HG03097 (cell line): ENCODE data around the gene GADL1.

Source experiments
- ATAC-seq: cut with Tn5 transposase; IDR thresholded peaks from one replicate; pipeline ENCODE4 v1.9.1; 2021; ENCODE audit not compliant: unreplicated experiment, low FRiP score

Gene GADL1

DNA sequence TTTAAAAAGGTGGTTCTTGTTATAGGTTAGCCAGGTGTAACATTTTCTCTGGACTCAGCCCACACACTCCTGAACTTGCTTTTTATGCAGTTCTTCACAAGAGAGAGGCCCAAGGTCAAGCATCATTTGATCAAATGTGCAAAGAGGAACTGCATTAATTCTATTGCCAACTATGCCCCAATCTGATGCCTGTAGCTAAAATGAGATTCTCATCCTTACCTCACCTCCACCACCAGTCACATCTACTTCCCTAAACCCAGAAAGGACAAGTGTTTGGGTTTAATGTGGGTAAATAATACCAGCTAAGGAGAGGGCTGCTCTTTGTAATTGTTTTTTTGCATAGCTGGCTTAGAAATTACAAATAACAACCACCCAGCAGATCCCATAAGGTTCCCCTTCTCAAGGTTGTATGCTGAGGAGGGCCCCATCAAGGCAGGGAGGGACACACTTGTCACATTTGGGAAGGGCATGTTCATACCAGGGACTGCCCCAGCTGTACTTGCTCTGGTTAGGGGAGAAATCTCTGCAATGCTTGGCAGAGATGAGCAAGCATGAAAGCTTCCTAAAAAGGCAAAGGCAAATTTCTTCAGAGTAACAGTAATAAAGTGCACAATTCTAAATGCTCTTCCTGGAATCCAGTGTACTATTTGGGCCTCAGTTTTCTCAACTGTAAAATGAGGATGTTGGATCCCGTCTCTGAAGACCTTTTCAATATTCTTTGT lies 211.9 kb downstream of the GADL1 start:
- no peak for ATAC-seq

DNA sequence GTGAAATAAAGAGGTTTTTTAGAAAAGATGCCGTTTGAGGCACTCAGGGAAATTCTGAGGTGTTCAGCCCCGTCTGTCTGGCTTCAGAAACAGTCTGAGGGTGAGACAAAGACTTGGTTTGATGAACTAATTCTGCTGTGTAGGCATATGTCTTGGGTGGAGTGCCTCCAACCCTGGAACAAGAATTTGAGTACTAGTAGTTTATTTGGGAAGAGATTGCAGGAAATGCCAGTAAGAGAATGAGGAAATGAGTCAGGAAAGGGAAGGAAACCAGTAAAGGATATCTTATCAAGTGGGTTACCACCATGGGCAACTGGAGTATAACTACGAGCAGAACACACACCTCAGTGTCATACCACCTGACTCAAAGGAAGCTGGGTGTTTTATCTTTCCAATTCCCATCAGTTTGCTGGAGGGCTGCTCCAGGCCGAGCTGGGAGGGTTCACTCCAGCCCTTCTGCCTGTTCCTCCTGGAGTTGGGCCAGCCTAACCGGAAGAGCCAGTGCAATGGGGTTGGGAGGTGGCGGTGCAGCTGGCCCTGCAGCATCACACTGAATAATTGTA lies 212.7 kb downstream of the GADL1 start:
- ATAC-seq, result no peak

DNA sequence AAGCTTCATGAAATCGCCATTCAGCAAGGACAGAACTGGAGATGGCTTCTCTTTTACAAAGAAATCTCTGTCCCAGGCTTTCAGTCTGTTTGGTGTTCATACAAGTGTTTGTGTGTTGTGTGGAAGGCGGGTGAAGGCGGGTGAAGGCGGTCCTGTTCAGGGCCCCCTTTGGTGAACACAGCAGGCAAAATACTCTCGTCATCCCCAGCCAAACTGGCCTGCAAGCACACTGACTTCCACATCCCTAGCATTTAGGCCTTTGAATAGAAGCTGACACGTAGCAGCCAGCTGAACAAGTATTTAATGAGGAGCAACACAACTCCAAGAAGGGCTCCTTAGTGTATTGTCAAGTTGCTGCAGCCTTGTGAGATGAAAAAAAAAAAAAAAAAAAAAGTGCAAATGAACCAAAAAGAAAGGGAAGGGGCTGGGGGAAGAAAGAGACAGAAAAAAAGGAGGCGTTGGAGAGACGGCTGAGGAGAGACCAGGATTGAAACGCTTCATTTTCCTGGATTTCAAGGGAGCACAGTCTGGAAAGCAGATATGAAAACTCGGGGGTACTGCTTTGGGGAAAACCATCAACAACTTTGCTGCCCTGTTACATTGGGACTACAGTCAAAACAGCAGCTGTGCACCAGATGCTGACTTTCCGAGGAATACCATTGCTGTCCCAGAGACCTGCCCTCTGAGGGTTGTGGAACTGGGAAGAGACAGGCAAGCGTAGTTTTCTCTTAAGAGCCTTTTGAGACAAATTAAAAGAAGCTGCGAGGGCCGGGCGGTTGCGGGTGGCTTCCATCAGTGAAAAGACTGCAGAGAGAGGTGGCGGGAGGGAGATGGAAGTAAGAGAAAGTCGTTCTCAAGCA lies 213.4 kb downstream of the GADL1 start:
- no peak for ATAC-seq

DNA sequence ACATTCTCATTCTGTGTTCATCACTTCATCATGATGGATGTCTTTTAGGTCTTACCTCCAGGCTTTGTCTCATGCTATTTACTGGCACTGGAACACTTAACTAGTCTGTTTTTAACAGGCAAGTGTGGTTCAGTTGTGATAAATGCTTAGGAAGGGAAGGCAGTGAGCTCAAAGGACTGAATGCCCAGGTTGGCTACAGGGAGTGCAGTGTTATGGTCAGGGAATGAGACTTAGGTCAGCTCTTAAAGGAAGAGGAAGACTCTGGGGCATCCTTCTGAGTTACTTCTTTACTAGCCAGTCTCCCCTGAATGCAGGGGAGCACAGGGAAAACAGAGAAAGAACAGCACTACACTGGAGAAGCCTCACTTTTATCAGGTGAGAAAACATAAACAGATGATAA lies 215.4 kb downstream of the GADL1 start:
- ATAC-seq, result no peak

- no peak for ATAC-seq
Measured at GRCh38 chr3:30677347-30677685, 217.1 kb downstream of the GADL1 start.

DNA sequence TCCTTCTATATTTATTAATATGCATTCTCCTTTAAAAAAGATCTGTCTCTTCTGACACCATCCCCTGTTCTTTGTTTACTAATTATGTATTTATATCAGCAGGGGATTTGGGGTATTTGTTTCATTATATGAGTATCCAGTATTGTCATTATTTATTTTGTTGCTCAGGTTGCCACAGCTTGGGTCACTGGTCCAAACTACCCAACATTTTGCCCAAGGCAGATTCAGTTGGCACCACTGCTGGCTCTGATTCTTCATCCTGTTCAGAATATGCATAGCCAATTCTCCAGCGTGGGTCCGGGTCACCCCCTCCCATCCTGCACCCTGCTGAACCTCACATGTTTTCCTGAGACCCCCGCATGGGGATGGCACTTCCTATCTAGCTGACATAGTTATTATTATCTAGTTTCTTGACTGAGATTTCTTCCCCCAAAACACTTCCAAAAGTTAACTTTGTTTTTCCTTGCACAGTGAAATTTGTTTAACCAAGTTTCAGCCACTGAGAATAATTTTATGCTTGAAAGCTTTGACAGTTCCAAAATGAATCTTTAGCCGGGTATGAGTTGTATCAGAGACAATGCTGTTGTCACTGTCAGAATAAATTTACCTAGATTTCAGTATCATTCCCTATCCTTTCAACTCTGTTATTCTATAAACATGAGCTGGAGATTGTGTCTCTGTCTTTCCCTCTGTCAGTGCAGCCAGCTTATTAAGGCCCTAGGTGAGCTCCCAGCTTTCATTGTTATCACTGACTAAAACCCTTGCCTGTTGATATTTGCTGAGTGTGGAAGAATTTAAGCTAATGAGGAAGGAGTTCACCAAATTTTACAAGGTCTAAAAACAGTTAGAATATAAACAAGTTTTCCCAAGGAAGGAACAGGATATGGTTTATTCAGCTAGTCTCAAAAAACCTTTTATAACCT lies 217.8 kb downstream of the GADL1 start:
- no peak for ATAC-seq
